GM12865 (cell line): Measurements from ENCODE around the gene RPL41.
"Not testable (repeated sequence)": the region's sequence is repeated elsewhere in the genome, so short reads cannot be mapped to it uniquely, and the experiment has no call there.

Source experiments
- DNase-seq: peaks from one replicate; pipeline ENCODE4 v3.0.0; 2010; ENCODE audit warnings: low read depth
- H3K4me3 ChIP-seq: 2 replicates; pipeline ENCODE4 v1.5.1; 2011; ENCODE audit warnings: mild to moderate bottlenecking, low read depth, low read length, control low read depth
- CTCF ChIP-seq: IDR thresholded peaks from 2 replicates; pipeline ENCODE4 v1.5.1; 2011; ENCODE audit warnings: low read length, control low read depth, low read depth, inconsistent platforms; ENCODE audit not compliant: insufficient read depth; ENCODE audit errors: missing control alignments

The RPL41 gene

GRCh38 chr12:56116267-56117081 lies at the start of gene RPL41:
RPL41 (plus strand) TSS chr12:56116633.
- no peak for TF ChIP-seq CTCF
- DNase-seq = peak; percentile 96
- peak within 1 kb of the TSS; percentile 98 for H3K4me3 ChIP-seq

- DNase-seq = no peak
- no peak for TF ChIP-seq CTCF
- no peak overlapping the region for H3K4me3 ChIP-seq
Observed at GRCh38 chr12:56071648-56072047, 44.8 kb upstream of the RPL41 start.

GRCh38 chr12:56074396-56074795 lies 42.0 kb upstream of the RPL41 start:
- no peak for DNase-seq
- no peak for TF ChIP-seq CTCF
- no peak overlapping the region for H3K4me3 ChIP-seq

GRCh38 chr12:56077966-56078365 lies 38.5 kb upstream of the RPL41 start:
- not testable (repeated sequence) for DNase-seq

GRCh38 chr12:56078427-56078826 lies 38.0 kb upstream of the RPL41 start:
- no peak for TF ChIP-seq CTCF
- no peak overlapping the region for H3K4me3 ChIP-seq
- DNase-seq = no peak

More at GRCh38 chr12:56077966-56078365, 38.5 kb upstream of the RPL41 start:
- H3K4me3 ChIP-seq = not testable (repeated sequence)

GRCh38 chr12:56078931-56079722 lies 37.3 kb upstream of the RPL41 start:
- peak; percentile 56 for TF ChIP-seq CTCF

More at GRCh38 chr12:56078931-56079722, 37.3 kb upstream of the RPL41 start:
- DNase-seq = peak; percentile 48
- H3K4me3 ChIP-seq = peak overlapping the region; percentile 47
